HCT116 (cell line): ENCODE data around the gene METTL3. TPM values are rescaled to one million over a fixed set of nuclear protein-coding genes. Genes with fewer than 3 reads are reported as not detected.

ENCODE experiments used
- ATAC-seq: fragments of 200-7000 bp; cut with Tn5 transposase; 2 replicates; pipeline ENCODE4 v1.9.1; 2020; ENCODE audit warnings: mild to moderate bottlenecking, moderate library complexity
- BruUV-seq: library from RNA; stranded (reverse); fragments of 400-500 nt; replicated peaks from 2 replicates; lab custom pipeline; 2021; lab: Mats Ljungman, UMichigan
- CTCF ChIA-PET: fragments of 300-600 bp; sonication (Branson Sonifier 250); formaldehyde crosslinking; loops from one replicate; lab custom pipeline; 2021; ENCODE audit warnings: antibody characterized with exemption; lab: Charles Lee
- POLR2A ChIA-PET: fragments of 300-600, 350-600 bp; sonication (Branson Sonifier 250); formaldehyde crosslinking; loops from one replicate; lab custom pipeline; 2021; ENCODE audit warnings: antibody characterized with exemption; lab: Charles Lee
- RAD21 ChIA-PET, 2 experiments: fragments of 300-600 bp; sonication (Branson Sonifier 250); formaldehyde crosslinking; loops; one replicate each; lab custom pipeline; 2023; ENCODE audit warnings: low total read pairs in 2 of 2; ENCODE audit not compliant: uncharacterized antibody in 2 of 2, unreplicated experiment in 2 of 2, low non-redundant PET in 1 of 2; lab: Charles Lee
- DNase-seq: peaks from one replicate; pipeline ENCODE4 v3.0.0-alpha.2; 2010; ENCODE audit warnings: low read depth, low spot score
- H2AFZ ChIP-seq: fragments of 200-600 bp; shearing (Covaris generic), sonication (generic); 2 replicates; pipeline ENCODE4 v1.6.1; 2017; ENCODE audit warnings: low read depth, mixed run types, mixed read lengths, antibody characterized with exemption, low read length; ENCODE audit not compliant: poor library complexity, severe bottlenecking
- H3K27ac ChIP-seq: 2 replicates; pipeline ENCODE4 v1.5.1; 2012; ENCODE audit warnings: low read depth, low read length
- H3K27me3 ChIP-seq: fragments of 200-600 bp; sonication (generic); 2 replicates; pipeline ENCODE4 v1.6.1; 2016; ENCODE audit warnings: mixed run types, low read length, mixed read lengths; ENCODE audit not compliant: insufficient read depth
- H3K36me3 ChIP-seq, 2 experiments: fragments of 200-500 bp in 1 of 2; fragments of 200-600 bp in 1 of 2; sonication (Bioruptor generic) in 1 of 2; sonication (generic) in 1 of 2; 2 replicates each; pipeline versions ENCODE4 v1.5.1 to v1.6.1; 2014 to 2016; ENCODE audit warnings: low read length in 2 of 2, inconsistent platforms in 1 of 2, mixed read lengths in 1 of 2, mixed run types in 1 of 2; ENCODE audit not compliant: insufficient read depth in 2 of 2, control insufficient read depth in 1 of 2
- H3K4me1 ChIP-seq, 2 experiments: fragments of 200-600 bp in 1 of 2; sonication (generic) in 1 of 2; 2 replicates each; pipeline versions ENCODE4 v1.5.1 to v1.6.1; 2012 to 2017; ENCODE audit warnings: low read length in 2 of 2, inconsistent platforms in 1 of 2, mild to moderate bottlenecking in 1 of 2, mixed read lengths in 1 of 2, mixed run types in 1 of 2, moderate library complexity in 1 of 2; ENCODE audit not compliant: insufficient read depth in 2 of 2, control insufficient read depth in 1 of 2
- H3K4me2 ChIP-seq: fragments of 200-600 bp; sonication (generic); 2 replicates; pipeline ENCODE4 v1.6.1; 2017; ENCODE audit warnings: mixed run types, low read length, mixed read lengths
- H3K4me3 ChIP-seq, 2 experiments: fragments of 200-600 bp in 1 of 2; sonication (generic) in 1 of 2; replicated peaks in 1 of 2; 2 replicates each; pipeline ENCODE4 v1.5.1; 2011 to 2016; ENCODE audit warnings: low read length in 2 of 2, control low read depth in 1 of 2, low read depth in 1 of 2, mild to moderate bottlenecking in 1 of 2, mixed read lengths in 1 of 2, mixed run types in 1 of 2
- H3K79me2 ChIP-seq: fragments of 200-600 bp; sonication (generic); 2 replicates; pipeline ENCODE4 v1.6.1; 2017; ENCODE audit warnings: mild to moderate bottlenecking, mixed run types, low read length, moderate library complexity, mixed read lengths; ENCODE audit not compliant: insufficient read depth
- H3K9ac ChIP-seq: fragments of 200-600 bp; sonication (generic); 2 replicates; pipeline ENCODE4 v1.6.1; 2016; ENCODE audit warnings: low read length, mixed read lengths
- H3K9me2 ChIP-seq: fragments of 200-600 bp; sonication (generic), shearing (Covaris generic); 2 replicates; pipeline ENCODE4 v1.6.1; 2017; ENCODE audit warnings: mixed run types, mild to moderate bottlenecking, moderate library complexity; ENCODE audit not compliant: insufficient read depth
- H3K9me3 ChIP-seq, 2 experiments: fragments of 200-500 bp in 1 of 2; fragments of 200-600 bp in 1 of 2; sonication (Bioruptor generic) in 1 of 2; sonication (generic) in 1 of 2; 2 replicates each; pipeline ENCODE4 v1.6.1; 2014 to 2017; ENCODE audit warnings: low read length in 2 of 2, mixed read lengths in 2 of 2, inconsistent platforms in 1 of 2, low read depth in 1 of 2, mild to moderate bottlenecking in 1 of 2, mixed run types in 1 of 2, moderate library complexity in 1 of 2; ENCODE audit not compliant: control insufficient read depth in 1 of 2, insufficient read depth in 1 of 2
- H4K20me1 ChIP-seq: fragments of 200-600 bp; sonication (generic), shearing (Covaris generic); 2 replicates; pipeline ENCODE4 v1.6.1; 2017; ENCODE audit warnings: mixed run types, mild to moderate bottlenecking, moderate library complexity; ENCODE audit not compliant: insufficient read depth
- EGR1 ChIP-seq: IDR thresholded peaks from 2 replicates; pipeline ENCODE4 v1.6.1; 2012; ENCODE audit warnings: low read depth
- ELF1 ChIP-seq: IDR thresholded peaks from 2 replicates; pipeline ENCODE4 v1.6.1; 2012; ENCODE audit warnings: low read depth, borderline replicate concordance
- EZH2 ChIP-seq: fragments of 200-600 bp; sonication (generic); IDR thresholded peaks from 2 replicates; pipeline ENCODE4 v1.6.1; 2017; ENCODE audit warnings: antibody characterized with exemption, mixed run types
- EZH2phosphoT487 ChIP-seq: fragments of 200-600 bp; IDR thresholded peaks from 2 replicates; pipeline ENCODE4 v1.6.1; 2018; ENCODE audit warnings: antibody characterized with exemption, borderline replicate concordance
- FOSL1 ChIP-seq: IDR thresholded peaks from 2 replicates; pipeline ENCODE4 v1.6.1; 2012; ENCODE audit warnings: low read depth
- JUND ChIP-seq: IDR thresholded peaks from 2 replicates; pipeline ENCODE4 v1.6.1; 2012
- POLR2A ChIP-seq: IDR thresholded peaks from 2 replicates; pipeline ENCODE4 v1.7.0; 2011; ENCODE audit warnings: borderline replicate concordance; ENCODE audit not compliant: insufficient read depth, insufficient read length; ENCODE audit errors: extremely low read depth
- POLR2AphosphoS5 ChIP-seq: IDR thresholded peaks from 2 replicates; pipeline ENCODE4 v1.6.1; 2011; ENCODE audit warnings: mild to moderate bottlenecking, low read depth, low read length, moderate library complexity
- RAD21 ChIP-seq: IDR thresholded peaks from 2 replicates; pipeline ENCODE4 v1.6.1; 2012; ENCODE audit warnings: low read depth, mild to moderate bottlenecking
- SIN3A ChIP-seq: IDR thresholded peaks from 2 replicates; pipeline ENCODE4 v1.6.1; 2012; ENCODE audit warnings: low read depth
- SRF ChIP-seq: IDR thresholded peaks from 2 replicates; pipeline ENCODE4 v1.6.1; 2012; ENCODE audit warnings: low read depth
- TCF7L2 ChIP-seq: IDR thresholded peaks from 2 replicates; pipeline ENCODE4 v1.7.0; 2011; ENCODE audit warnings: borderline replicate concordance, inconsistent platforms; ENCODE audit not compliant: insufficient read depth, insufficient read length; ENCODE audit errors: extremely low read depth
- YY1 ChIP-seq: IDR thresholded peaks from 2 replicates; pipeline ENCODE4 v1.6.1; 2011; ENCODE audit warnings: low read length, low read depth, moderate library complexity, mild to moderate bottlenecking; ENCODE audit not compliant: insufficient replicate concordance; ENCODE audit errors: extremely low read depth
- ZFX ChIP-seq: fragments of 450-650 bp; IDR thresholded peaks from 2 replicates; pipeline ENCODE4 v1.6.1; 2017
- ZNF274 ChIP-seq: fragments of 200-500 bp; sonication (Bioruptor generic); IDR thresholded peaks from 2 replicates; pipeline ENCODE4 v1.6.1; 2014; ENCODE audit warnings: mild to moderate bottlenecking, low read depth, low read length, inconsistent platforms
- intact Hi-C: fragments of 100-400 bp; cut with micrococcal nuclease; formaldehyde crosslinking; loops from 2 replicates; pipeline ENCODE4 v1.10.0; 2022
- total RNA-seq: library from RNA; stranded (reverse); gene quantifications from one replicate; pipeline ENCODE4 v1.2.1, GENCODE V29; 2021; ENCODE audit not compliant: unreplicated experiment
- TF ChIP-seq, protein P1 (sequence below): IDR thresholded peaks from 2 replicates; pipeline ENCODE4 v1.6.1; 2012; ENCODE audit warnings: low read depth
- TF ChIP-seq, protein P2 (sequence below), 3 experiments: fragments of 200-600 bp in 1 of 3; sonication (generic) in 1 of 3; IDR thresholded peaks in 2 of 3; conservative IDR thresholded peaks in 1 of 3; 2 replicates each; pipeline ENCODE4 v1.5.1; 2012 to 2017; ENCODE audit warnings: low read depth in 2 of 3, low read length in 2 of 3, antibody characterized with exemption in 1 of 3, borderline replicate concordance in 1 of 3, control low read depth in 1 of 3, mild to moderate bottlenecking in 1 of 3, mixed read lengths in 1 of 3, mixed run types in 1 of 3, moderate library complexity in 1 of 3; ENCODE audit not compliant: insufficient read depth in 1 of 3

The METTL3 gene
- total RNA-seq, 1 experiment from 2014 or later, result 62.3 TPM

DNA sequence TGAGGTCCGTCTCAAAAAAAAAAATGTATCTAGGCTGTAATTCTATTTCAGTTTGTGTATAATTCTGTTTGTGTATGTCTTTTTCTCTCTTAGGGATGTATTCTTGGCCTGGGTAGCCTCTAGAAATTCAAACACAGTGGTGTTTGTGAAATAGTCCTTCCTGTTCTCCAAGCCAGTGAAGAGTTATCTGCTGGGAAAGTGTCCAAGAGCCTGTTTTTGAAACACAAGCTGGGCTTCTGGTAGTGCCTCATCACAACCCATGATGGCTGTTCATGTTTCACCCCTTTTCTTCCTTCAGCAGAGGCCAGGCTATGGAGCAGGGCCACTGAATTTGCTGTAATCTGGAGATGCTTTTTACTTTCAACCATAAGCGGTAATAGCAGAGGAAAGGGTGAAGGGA lies 14.7 kb downstream of the METTL3 start:
- H3K27me3 ChIP-seq, result no peaks in the 10 kb centered on the region
- TF ChIP-seq ELF1 (no peak), POLR2AphosphoS5 (no peak), EZH2phosphoT487 (no peak), SRF (no peak), POLR2A (no peak), JUND (no peak), EGR1 (no peak), RAD21 (no peak), YY1 (no peak), ZNF274 (no peak), TCF7L2 (no peak), EZH2 (no peak), SIN3A (no peak), ZFX (no peak), FOSL1 (no peak)
- TF ChIP-seq, protein P1, sequence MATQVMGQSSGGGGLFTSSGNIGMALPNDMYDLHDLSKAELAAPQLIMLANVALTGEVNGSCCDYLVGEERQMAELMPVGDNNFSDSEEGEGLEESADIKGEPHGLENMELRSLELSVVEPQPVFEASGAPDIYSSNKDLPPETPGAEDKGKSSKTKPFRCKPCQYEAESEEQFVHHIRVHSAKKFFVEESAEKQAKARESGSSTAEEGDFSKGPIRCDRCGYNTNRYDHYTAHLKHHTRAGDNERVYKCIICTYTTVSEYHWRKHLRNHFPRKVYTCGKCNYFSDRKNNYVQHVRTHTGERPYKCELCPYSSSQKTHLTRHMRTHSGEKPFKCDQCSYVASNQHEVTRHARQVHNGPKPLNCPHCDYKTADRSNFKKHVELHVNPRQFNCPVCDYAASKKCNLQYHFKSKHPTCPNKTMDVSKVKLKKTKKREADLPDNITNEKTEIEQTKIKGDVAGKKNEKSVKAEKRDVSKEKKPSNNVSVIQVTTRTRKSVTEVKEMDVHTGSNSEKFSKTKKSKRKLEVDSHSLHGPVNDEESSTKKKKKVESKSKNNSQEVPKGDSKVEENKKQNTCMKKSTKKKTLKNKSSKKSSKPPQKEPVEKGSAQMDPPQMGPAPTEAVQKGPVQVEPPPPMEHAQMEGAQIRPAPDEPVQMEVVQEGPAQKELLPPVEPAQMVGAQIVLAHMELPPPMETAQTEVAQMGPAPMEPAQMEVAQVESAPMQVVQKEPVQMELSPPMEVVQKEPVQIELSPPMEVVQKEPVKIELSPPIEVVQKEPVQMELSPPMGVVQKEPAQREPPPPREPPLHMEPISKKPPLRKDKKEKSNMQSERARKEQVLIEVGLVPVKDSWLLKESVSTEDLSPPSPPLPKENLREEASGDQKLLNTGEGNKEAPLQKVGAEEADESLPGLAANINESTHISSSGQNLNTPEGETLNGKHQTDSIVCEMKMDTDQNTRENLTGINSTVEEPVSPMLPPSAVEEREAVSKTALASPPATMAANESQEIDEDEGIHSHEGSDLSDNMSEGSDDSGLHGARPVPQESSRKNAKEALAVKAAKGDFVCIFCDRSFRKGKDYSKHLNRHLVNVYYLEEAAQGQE, result no peak
- TF ChIP-seq, protein P2, sequence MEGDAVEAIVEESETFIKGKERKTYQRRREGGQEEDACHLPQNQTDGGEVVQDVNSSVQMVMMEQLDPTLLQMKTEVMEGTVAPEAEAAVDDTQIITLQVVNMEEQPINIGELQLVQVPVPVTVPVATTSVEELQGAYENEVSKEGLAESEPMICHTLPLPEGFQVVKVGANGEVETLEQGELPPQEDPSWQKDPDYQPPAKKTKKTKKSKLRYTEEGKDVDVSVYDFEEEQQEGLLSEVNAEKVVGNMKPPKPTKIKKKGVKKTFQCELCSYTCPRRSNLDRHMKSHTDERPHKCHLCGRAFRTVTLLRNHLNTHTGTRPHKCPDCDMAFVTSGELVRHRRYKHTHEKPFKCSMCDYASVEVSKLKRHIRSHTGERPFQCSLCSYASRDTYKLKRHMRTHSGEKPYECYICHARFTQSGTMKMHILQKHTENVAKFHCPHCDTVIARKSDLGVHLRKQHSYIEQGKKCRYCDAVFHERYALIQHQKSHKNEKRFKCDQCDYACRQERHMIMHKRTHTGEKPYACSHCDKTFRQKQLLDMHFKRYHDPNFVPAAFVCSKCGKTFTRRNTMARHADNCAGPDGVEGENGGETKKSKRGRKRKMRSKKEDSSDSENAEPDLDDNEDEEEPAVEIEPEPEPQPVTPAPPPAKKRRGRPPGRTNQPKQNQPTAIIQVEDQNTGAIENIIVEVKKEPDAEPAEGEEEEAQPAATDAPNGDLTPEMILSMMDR (IDR thresholded peaks at IDR 0.05 in 2 of 3, conservative IDR thresholded peaks at IDR 0.05 in 1 of 3; ENCODE audit: borderline replicate concordance in 1 of 3, insufficient read depth in 1 of 3, low read depth in 2 of 3, low read length in 2 of 3), result no peak
- TF ChIP-seq, all 23 proteins: peak for 0
- H3K36me3 ChIP-seq, result peaks cover 48 to 56% of the 10 kb centered on the region in 2 experiments
- no peaks in the 10 kb centered on the region for H3K9me3 ChIP-seq
- intact Hi-C loops, result no loop called here
- H3K79me2 ChIP-seq, result peaks cover 19% of the 10 kb centered on the region; the same call in 1 of the 2 replicates
- no peak overlapping the region for H3K4me3 ChIP-seq
- ATAC-seq, result no peak
- no peak overlapping the region for H3K9ac ChIP-seq
- POLR2A ChIA-PET, result no interaction called here
- BruUV-seq, result no TSS peak
- no peaks in the 10 kb centered on the region; the same call in 1 of the 2 replicates for H4K20me1 ChIP-seq
- no peak overlapping the region for H3K4me2 ChIP-seq
- RAD21 ChIA-PET, result no interaction called here
- DNase-seq, result no peak
- no peak overlapping the region for H2AFZ ChIP-seq
- CTCF ChIA-PET, result no interaction called here
- H3K9me2 ChIP-seq, result no peaks in the 10 kb centered on the region
- H3K27ac ChIP-seq, result no peak overlapping the region
- H3K4me1 ChIP-seq, result no peaks in the 10 kb centered on the region
